Chondrocyte (in vitro differentiated cells): ENCODE measurements around the gene TXNL1. TPM values are rescaled to one million over a fixed set of nuclear protein-coding genes. Genes with fewer than 3 reads are reported as not detected.

ENCODE experiments used
- DNase-seq: peaks from one replicate; pipeline ENCODE4 v3.0.0; 2021; ENCODE audit warnings: mixed read lengths, low spot score
- H3K27ac Mint-ChIP-seq: one replicate; pipeline ENCODE4 v1.8.0; 2021; ENCODE audit warnings: mild to moderate bottlenecking, moderate library complexity, mixed read lengths; ENCODE audit not compliant: unreplicated experiment
- H3K27me3 Mint-ChIP-seq: 2 replicates; pipeline ENCODE4 v1.8.0; 2021; ENCODE audit warnings: low read depth, mixed read lengths
- H3K36me3 Mint-ChIP-seq: 2 replicates; pipeline ENCODE4 v1.8.0; 2021; ENCODE audit warnings: low read depth, mixed read lengths
- H3K4me1 Mint-ChIP-seq: 2 replicates; pipeline ENCODE4 v1.8.0; 2021; ENCODE audit warnings: low read depth, mild to moderate bottlenecking, mixed read lengths
- H3K4me3 Mint-ChIP-seq: one replicate; pipeline ENCODE4 v1.8.0; 2021; ENCODE audit warnings: mild to moderate bottlenecking, moderate library complexity, mixed read lengths; ENCODE audit not compliant: unreplicated experiment
- H3K9me3 Mint-ChIP-seq: 2 replicates; pipeline ENCODE4 v1.8.0; 2021; ENCODE audit warnings: low read depth, mixed read lengths
- total RNA-seq: library from RNA; stranded (reverse); gene quantifications from 3 replicates; pipeline ENCODE4 v1.2.1, GENCODE V29; 2021
- TF ChIP-seq, protein P1 (sequence below): fragments of 200-600 bp; sonication (generic); IDR thresholded peaks from 2 replicates; pipeline ENCODE4 v1.5.0; 2021; ENCODE audit warnings: antibody characterized with exemption, mild to moderate bottlenecking, moderate library complexity

TXNL1 gene
- total RNA-seq, 1 donor from 2014 or later: 57.6 TPM

DNA sequence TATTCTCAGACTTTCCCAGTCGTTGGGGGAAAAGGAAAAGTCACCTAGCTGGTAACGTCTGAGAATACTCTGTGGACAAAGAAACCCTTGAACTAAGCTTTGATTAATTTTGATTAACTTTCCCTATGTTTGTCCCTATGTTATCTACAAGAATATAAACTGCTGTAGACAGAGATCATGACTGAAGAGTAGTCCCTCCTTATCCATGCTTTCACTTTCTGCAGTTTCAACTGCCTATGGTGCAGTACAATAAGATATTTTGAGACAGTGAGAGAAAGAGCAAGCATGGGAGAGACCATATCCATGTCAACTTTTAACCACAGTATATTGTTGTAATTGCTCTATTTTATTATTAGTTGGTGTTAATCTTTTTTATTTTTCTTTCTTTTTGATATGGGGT lies 31.8 kb downstream of the TXNL1 start:
- Mint-ChIP-seq H3K4me3 (no peak overlapping the region), H3K9me3 (no peaks in the 10 kb centered on the region), H3K27me3 (no peaks in the 10 kb centered on the region), H3K27ac (no peak overlapping the region), H3K4me1 (peaks cover 21% of the 10 kb centered on the region), H3K36me3 (peaks cover 11% of the 10 kb centered on the region)
- TF ChIP-seq, protein P1, sequence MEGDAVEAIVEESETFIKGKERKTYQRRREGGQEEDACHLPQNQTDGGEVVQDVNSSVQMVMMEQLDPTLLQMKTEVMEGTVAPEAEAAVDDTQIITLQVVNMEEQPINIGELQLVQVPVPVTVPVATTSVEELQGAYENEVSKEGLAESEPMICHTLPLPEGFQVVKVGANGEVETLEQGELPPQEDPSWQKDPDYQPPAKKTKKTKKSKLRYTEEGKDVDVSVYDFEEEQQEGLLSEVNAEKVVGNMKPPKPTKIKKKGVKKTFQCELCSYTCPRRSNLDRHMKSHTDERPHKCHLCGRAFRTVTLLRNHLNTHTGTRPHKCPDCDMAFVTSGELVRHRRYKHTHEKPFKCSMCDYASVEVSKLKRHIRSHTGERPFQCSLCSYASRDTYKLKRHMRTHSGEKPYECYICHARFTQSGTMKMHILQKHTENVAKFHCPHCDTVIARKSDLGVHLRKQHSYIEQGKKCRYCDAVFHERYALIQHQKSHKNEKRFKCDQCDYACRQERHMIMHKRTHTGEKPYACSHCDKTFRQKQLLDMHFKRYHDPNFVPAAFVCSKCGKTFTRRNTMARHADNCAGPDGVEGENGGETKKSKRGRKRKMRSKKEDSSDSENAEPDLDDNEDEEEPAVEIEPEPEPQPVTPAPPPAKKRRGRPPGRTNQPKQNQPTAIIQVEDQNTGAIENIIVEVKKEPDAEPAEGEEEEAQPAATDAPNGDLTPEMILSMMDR: no peak
- no peak for DNase-seq

DNA sequence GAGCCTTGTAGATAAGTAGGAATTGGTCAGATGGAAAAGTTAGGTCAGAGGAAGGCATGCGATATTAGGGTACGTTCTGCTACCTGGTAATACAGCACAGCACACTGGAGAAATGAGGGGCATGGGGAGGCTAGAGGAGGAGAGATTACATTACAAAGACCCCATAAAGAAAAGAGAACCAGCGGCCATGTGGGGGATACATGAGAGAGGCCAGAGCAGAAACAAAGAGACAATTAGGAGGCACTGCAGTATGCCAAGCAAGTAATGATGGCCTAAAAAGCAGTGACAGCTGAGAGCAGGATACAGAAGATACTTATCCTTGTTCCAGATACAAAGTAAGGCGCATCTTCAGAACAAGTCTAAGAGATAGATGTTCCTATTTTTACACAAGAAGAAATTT lies 40.0 kb downstream of the TXNL1 start:
- no peak for DNase-seq
- Mint-ChIP-seq H3K9me3 (peaks cover 9% of the 10 kb centered on the region), H3K27me3 (no peaks in the 10 kb centered on the region), H3K4me1 (peaks cover 10% of the 10 kb centered on the region), H3K27ac (no peak overlapping the region), H3K36me3 (peaks cover 3% of the 10 kb centered on the region), H3K4me3 (no peak overlapping the region)
- TF ChIP-seq, protein P1: no peak

GRCh38 chr18:56593906-56594305 lies 44.5 kb downstream of the TXNL1 start:
- no peak for DNase-seq
- TF ChIP-seq, protein P1: no peak
- H3K36me3 Mint-ChIP-seq: peaks cover 1% of the 10 kb centered on the region
- H3K27ac Mint-ChIP-seq: no peak overlapping the region
- H3K9me3 Mint-ChIP-seq: peaks cover 12% of the 10 kb centered on the region
- no peaks in the 10 kb centered on the region for H3K27me3 Mint-ChIP-seq
- H3K4me3 Mint-ChIP-seq: no peak overlapping the region
- H3K4me1 Mint-ChIP-seq: peaks cover 2% of the 10 kb centered on the region

DNA sequence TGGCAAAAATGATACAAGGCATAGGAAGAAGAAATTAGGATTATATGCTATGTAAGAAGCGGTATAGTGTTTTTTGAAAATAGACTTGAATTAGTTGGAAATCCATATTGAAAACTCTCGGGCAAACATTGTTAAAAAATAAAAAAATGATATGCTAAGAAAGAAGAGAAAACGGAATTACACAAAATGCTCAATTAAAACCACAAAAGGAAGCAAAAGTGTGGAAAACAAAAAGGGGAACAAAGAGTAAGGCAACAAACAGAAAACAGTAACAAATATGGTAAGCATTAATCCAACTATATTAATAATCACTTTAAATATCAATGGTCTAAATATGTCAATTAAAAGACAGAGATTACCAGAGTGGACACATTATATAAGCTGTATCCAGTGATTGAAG lies 58.4 kb downstream of the TXNL1 start:
- Mint-ChIP-seq H3K36me3 (peaks cover 3% of the 10 kb centered on the region), H3K4me1 (peaks cover 17% of the 10 kb centered on the region), H3K9me3 (peaks cover 14% of the 10 kb centered on the region), H3K4me3 (no peak overlapping the region), H3K27me3 (no peaks in the 10 kb centered on the region), H3K27ac (no peak overlapping the region)
- DNase-seq: no peak
- TF ChIP-seq, protein P1: no peak

DNA sequence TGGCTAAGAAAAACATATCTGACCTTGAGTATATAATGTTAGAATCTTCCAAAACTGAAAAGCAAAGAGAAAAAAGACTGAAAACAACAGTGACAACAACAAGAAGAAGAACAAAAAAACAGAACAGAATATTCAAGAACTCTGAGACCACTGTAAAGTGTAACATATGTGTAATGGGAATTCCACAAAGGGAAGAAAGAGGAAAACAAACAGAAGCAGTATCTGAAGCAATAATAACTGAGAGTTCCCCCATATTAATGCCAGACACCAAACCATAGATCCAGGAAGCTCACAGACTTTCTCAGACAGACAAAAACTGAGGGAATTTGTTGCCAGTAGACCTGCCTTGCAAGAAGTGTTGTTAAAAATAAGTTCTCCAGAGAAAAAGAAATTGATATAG lies 58.9 kb downstream of the TXNL1 start:
- Mint-ChIP-seq H3K9me3 (peaks cover 14% of the 10 kb centered on the region), H3K27me3 (no peaks in the 10 kb centered on the region), H3K27ac (no peak overlapping the region), H3K4me3 (no peak overlapping the region), H3K36me3 (peaks cover 3% of the 10 kb centered on the region), H3K4me1 (peaks cover 21% of the 10 kb centered on the region)
- TF ChIP-seq, protein P1: no peak
- DNase-seq: no peak
